ENCODE results near the gene PVALB.
"Not testable (repeated sequence)": the region's sequence is repeated elsewhere in the genome, so short reads cannot be mapped to it uniquely, and the experiment has no call there.

The PVALB gene

DNA sequence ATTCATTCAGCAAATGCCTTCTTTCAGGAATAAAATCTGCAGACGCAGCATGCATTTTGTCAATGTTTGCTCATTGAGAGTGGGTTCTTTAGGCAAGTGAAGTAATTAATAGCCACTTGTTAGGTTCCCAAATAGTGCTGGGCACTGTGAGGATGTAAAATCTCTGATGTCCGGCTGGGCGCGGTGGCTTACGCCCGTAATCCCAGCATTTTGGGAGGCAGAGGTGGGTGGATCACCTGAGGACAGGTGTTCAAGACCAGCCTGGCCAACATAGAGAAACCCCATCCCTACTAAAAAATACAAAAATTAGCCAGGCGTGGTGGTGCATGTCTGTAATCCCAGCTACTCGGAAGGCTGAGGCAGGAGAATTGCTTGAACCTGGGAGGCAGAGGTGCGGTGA is 62.0 kb downstream of the PVALB start:
- ATAC-seq, result not testable (repeated sequence)

DNA sequence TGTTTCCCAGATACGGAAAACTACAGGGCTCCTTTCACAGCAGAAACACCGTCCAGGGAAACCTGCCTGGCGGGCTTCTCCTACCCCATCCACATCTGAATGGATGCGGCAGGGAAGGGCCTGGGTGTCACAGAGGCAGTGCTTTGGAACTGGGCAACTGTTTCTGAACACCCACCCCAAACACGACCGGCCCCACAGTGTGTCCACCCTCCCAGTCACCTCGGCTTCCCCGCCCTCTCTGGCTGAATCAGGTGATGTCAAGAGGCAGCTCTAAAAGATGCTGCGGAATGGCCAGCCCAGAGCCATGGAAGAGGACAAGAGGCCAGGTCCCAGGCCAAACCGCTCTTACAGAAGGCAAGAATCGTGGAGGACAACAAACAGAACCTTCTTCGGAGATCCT is 62.9 kb downstream of the PVALB start:
- no peak for ATAC-seq

DNA sequence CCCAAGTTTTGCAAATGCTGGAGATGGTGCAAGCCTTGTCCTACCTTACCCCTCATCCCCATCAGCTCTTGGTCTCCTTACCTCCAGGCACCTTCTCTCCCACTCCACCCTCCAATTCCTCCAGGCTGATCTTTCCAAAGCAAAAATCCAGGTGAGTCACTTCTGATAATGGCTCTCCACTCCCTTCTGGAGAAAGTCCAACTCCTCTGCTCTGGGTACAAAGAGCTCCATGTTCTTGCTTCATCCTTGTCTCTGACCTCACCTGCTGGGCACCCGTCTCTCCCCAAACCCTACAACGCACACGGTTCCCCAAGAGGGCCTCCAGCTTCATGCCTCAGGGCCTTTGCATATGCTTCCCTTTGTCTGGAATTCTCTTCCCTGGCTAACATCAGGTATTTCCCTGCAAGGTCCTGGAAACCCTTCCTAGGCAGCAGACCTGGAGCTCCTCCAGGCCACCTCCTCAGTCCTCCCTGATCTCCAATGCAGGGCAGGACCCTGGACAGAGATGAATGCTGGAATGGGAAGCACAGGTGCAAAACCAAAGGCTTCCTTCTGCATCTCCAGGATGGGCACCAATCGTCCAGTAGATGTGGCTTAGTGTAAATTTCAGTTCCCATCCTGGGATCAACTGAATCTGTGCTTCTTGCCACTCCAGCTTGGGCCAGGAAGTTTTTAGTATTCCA is 63.6 kb downstream of the PVALB start:
- ATAC-seq, result no peak

All from activated CD4-positive, CD25-positive, alpha-beta regulatory T cell treated with anti-CD3 and anti-CD28 coated beads, Interleukin-2, amount 50 U/mL, for 24 hours (primary cell).